ENCODE data around the gene BTBD10.

The BTBD10 gene

GRCh38 chr11:13366266-13367026, 96.6 kb downstream of the BTBD10 start:
- no peak for TF ChIP-seq CTCF (IDR thresholded peaks at IDR 0.05; ENCODE audit: borderline replicate concordance, insufficient read depth, low read depth, low read length)

GRCh38 chr11:13364388-13364787, 98.6 kb downstream of the BTBD10 start:
- TF ChIP-seq CTCF (IDR thresholded peaks at IDR 0.05; ENCODE audit: borderline replicate concordance, insufficient read depth, low read depth, low read length), result no peak
- H3K4me3 ChIP-seq (ENCODE audit: low read depth, low read length), result no peak overlapping the region

More at GRCh38 chr11:13366266-13367026, 96.6 kb downstream of the BTBD10 start:
- H3K4me3 ChIP-seq (ENCODE audit: low read depth, low read length), result no peak overlapping the region

GRCh38 chr11:13362596-13363109, 100.4 kb downstream of the BTBD10 start:
- TF ChIP-seq CTCF (IDR thresholded peaks at IDR 0.05; ENCODE audit: borderline replicate concordance, insufficient read depth, low read depth, low read length), result no peak
- no peak overlapping the region for H3K4me3 ChIP-seq (ENCODE audit: low read depth, low read length)

- H3K4me3 ChIP-seq (ENCODE audit: low read depth, low read length), result no peak overlapping the region
- TF ChIP-seq CTCF (IDR thresholded peaks at IDR 0.05; ENCODE audit: borderline replicate concordance, insufficient read depth, low read depth, low read length), result no peak
Observed at GRCh38 chr11:13358596-13359270, 104.3 kb downstream of the BTBD10 start.

GRCh38 chr11:13357232-13357631, 105.8 kb downstream of the BTBD10 start:
- no peak overlapping the region for H3K4me3 ChIP-seq (ENCODE audit: low read depth, low read length)
- no peak for TF ChIP-seq CTCF (IDR thresholded peaks at IDR 0.05; ENCODE audit: borderline replicate concordance, insufficient read depth, low read depth, low read length)

GRCh38 chr11:13355191-13355590, 107.8 kb downstream of the BTBD10 start:
- H3K4me3 ChIP-seq (ENCODE audit: low read depth, low read length), result no peak overlapping the region
- no peak for TF ChIP-seq CTCF (IDR thresholded peaks at IDR 0.05; ENCODE audit: borderline replicate concordance, insufficient read depth, low read depth, low read length)

All from GM12875 (cell line).